Measurements from ENCODE around the gene TAF15.
A peak's percentile ranks its signal among the peaks of the same experiment; 100 is the strongest.

TAF15 gene

GRCh38 chr17:35875072-35875799, 66.0 kb downstream of the TAF15 start:
- no peak for DNase-seq

GRCh38 chr17:35875800-35876139, 66.5 kb downstream of the TAF15 start:
- no peak for DNase-seq

- DNase-seq = no peak
Observed at GRCh38 chr17:35876534-35876933, 67.2 kb downstream of the TAF15 start.

GRCh38 chr17:35877345-35878029, 68.2 kb downstream of the TAF15 start:
- no peak for DNase-seq

GRCh38 chr17:35878361-35878760, 69.1 kb downstream of the TAF15 start:
- no peak for DNase-seq

- no peak for DNase-seq
Observed at GRCh38 chr17:35879773-35880654, 70.7 kb downstream of the TAF15 start, which contains the start of gene CCL5. CCL5 (minus strand) TSS chr17:35880360.

- DNase-seq = no peak
Observed at GRCh38 chr17:35889241-35889640, 80.0 kb downstream of the TAF15 start.

GRCh38 chr17:35889818-35890773, 80.8 kb downstream of the TAF15 start:
- peak; percentile 49 for DNase-seq

- no peak for DNase-seq
Observed at GRCh38 chr17:35890774-35891155, 81.5 kb downstream of the TAF15 start.

GRCh38 chr17:35891269-35891668, 82.0 kb downstream of the TAF15 start:
- no peak for DNase-seq

- no peak for DNase-seq
Observed at GRCh38 chr17:35892091-35893035, 83.1 kb downstream of the TAF15 start.

GRCh38 chr17:35893751-35894150, 84.5 kb downstream of the TAF15 start:
- DNase-seq = no peak

- DNase-seq = no peak
Observed at GRCh38 chr17:35894206-35894605, 84.9 kb downstream of the TAF15 start.

GRCh38 chr17:35895636-35896587, 86.6 kb downstream of the TAF15 start:
- no peak for DNase-seq

Data from right forelimb (tissue), 1 donor.